Spinal cord (tissue), 10 donors: ENCODE results near the gene FAM89A. TPM values are rescaled to one million over a fixed set of nuclear protein-coding genes. Genes with fewer than 3 reads are reported as not detected.

Experiments used
- DNase-seq, 6 donors: peaks; one replicate each; pipeline versions ENCODE4 v3.0.0 to v3.0.0-alpha.2; 2013 to 2015; ENCODE audit warnings: low spot score in 6 of 6, low read depth in 4 of 6
- H3K27ac ChIP-seq: one replicate; pipeline ENCODE4 v1.5.1; 2013; ENCODE audit warnings: low read depth, low read length, control low read depth
- H3K27me3 ChIP-seq: one replicate; pipeline ENCODE4 v1.6.1; 2013; ENCODE audit warnings: low read length; ENCODE audit not compliant: control insufficient read depth, insufficient read depth
- H3K36me3 ChIP-seq: one replicate; pipeline ENCODE4 v1.6.1; 2013; ENCODE audit warnings: low read length; ENCODE audit not compliant: control insufficient read depth, insufficient read depth
- H3K4me1 ChIP-seq: one replicate; pipeline ENCODE4 v1.6.1; 2013; ENCODE audit warnings: low read length; ENCODE audit not compliant: control insufficient read depth, insufficient read depth
- H3K4me3 ChIP-seq: one replicate; pipeline ENCODE4 v1.5.1; 2013; ENCODE audit warnings: low read depth, low read length, control low read depth
- H3K9me3 ChIP-seq: one replicate; pipeline ENCODE4 v1.6.1; 2013; ENCODE audit warnings: low read length; ENCODE audit not compliant: control insufficient read depth, insufficient read depth
- WGBS: methylation state at CpG from one replicate; pipeline ENCODE4 v1.1.5; 2013; ENCODE audit warnings: missing lambda C conversion rate; ENCODE audit not compliant: insufficient coverage; 5-methylcytosine and 5-hydroxymethylcytosine counted together
- polyA plus RNA-seq, 2 donors: library from polyadenylated mRNA; unstranded; fragments of 120-200 nt; gene quantifications; one replicate each; pipeline ENCODE4 v1.2.1, GENCODE V29; 2013; ENCODE audit not compliant: insufficient read length in 2 of 2
- total RNA-seq, 2 donors: library from RNA; depleted of rRNA in 1 of 2; stranded (reverse); fragments of 120-200 nt in 1 of 2; fragments of >200 nt in 1 of 2; gene quantifications; one replicate each; pipeline versions ENCODE4 v1.2.3 to v1.2.4, GENCODE V29; 2013 to 2014
- donor health status: healthy.

The FAM89A gene
- total and polyA plus RNA-seq, 4 donors, result 12.9 to 28.8 (median 23.5) TPM

- no peak for DNase-seq
- 72% methylated on average over 7 of the region's 14 CpGs for WGBS
These were observed 63.0 kb downstream of the FAM89A start for GRCh38 chr1:230976825-230977747.

DNA sequence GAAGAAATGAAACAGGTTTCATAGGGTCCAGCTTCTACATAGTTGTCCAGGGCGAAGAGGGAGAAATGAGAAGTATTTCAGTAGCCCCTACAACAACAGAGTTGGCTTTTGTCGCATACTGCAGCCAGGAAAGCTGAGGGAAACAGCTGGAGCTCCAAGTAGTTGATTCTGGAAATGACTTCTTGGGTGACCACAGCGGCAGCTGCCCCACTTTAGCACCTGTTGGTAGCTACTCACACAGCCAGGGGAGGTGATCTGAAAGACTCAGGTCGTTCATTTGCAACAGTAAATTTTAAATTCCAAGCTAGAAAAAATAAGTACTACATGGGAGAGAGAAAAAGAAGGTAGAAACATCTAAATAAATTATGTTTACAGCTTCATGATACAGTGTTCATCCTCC lies 63.7 kb downstream of the FAM89A start:
- no peaks in the 10 kb centered on the region for H3K9me3 ChIP-seq
- H3K36me3 ChIP-seq, result peaks cover 11% of the 10 kb centered on the region
- H3K27me3 ChIP-seq, result no peaks in the 10 kb centered on the region
- no peak overlapping the region for H3K4me3 ChIP-seq
- H3K4me1 ChIP-seq, result peaks cover 9% of the 10 kb centered on the region
- WGBS, result 93% methylated on average over 3 of the region's 4 CpGs
- DNase-seq, result no peak
- no peak overlapping the region for H3K27ac ChIP-seq

More at GRCh38 chr1:230976825-230977747, 63.0 kb downstream of the FAM89A start:
- H3K4me1 ChIP-seq, result peaks cover 9% of the 10 kb centered on the region
- peak overlapping the region; percentile 51 for H3K4me3 ChIP-seq
- peaks cover 11% of the 10 kb centered on the region for H3K36me3 ChIP-seq
- H3K27ac ChIP-seq, result no peak overlapping the region
- H3K27me3 ChIP-seq, result no peaks in the 10 kb centered on the region
- H3K9me3 ChIP-seq, result no peaks in the 10 kb centered on the region

DNA sequence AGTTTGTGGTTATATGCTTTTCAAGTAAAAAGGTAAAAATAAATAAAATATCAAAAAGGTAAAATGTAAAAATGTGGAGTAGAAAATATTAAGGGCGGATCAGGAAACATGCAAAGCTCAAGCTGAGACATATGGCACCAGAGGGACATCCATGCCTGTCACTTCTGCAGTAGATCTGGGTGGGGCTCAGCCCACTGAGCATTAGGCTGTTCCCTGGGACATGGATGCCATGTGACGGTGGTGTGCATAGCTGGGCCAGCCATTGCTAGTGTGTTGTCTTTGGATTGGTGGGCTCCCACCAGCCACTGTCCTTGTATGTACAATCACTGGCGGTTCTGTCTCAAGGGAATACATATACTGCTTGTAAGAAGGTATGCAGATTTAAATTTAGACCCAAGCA lies 64.4 kb downstream of the FAM89A start:
- H3K27me3 ChIP-seq, result no peaks in the 10 kb centered on the region
- peaks cover 9% of the 10 kb centered on the region for H3K4me1 ChIP-seq
- no peaks in the 10 kb centered on the region for H3K9me3 ChIP-seq
- no peak overlapping the region for H3K4me3 ChIP-seq
- 100% methylated on average over 1 of the region's 3 CpGs for WGBS
- no peak for DNase-seq
- H3K27ac ChIP-seq, result no peak overlapping the region
- peaks cover 11% of the 10 kb centered on the region for H3K36me3 ChIP-seq

DNA sequence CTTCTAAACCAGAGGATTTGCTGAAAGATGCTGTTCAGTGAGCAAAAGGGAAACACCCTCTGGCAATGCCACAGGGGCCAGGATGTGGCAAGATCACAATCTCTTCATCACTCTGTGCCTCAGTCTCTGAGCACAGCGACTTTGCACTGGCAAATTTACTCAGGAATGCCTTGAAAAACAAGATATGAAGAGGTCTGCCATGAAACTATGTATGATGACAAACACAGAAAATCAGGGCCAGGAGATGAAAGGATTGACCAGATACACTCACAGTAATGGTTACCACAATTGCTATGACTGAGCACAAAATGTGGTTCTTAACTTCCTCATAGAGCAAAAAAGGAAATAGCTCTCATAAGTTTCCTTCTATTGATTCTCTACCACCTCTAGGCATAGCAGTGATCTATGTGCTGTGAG lies 67.2 kb downstream of the FAM89A start:
- no peak for DNase-seq
- no peaks in the 10 kb centered on the region for H3K9me3 ChIP-seq
- peaks cover 5% of the 10 kb centered on the region for H3K4me1 ChIP-seq
- WGBS, result 100% methylated on average over 1 of the region's 1 CpG
- H3K36me3 ChIP-seq, result peaks cover 11% of the 10 kb centered on the region
- no peaks in the 10 kb centered on the region for H3K27me3 ChIP-seq
- no peak overlapping the region for H3K27ac ChIP-seq
- H3K4me3 ChIP-seq, result no peak overlapping the region

GRCh38 chr1:230971771-230972170 lies 68.3 kb downstream of the FAM89A start:
- peak in 1 of 6 donors; percentile 7 for DNase-seq
- no peak overlapping the region for H3K27ac ChIP-seq
- no peaks in the 10 kb centered on the region for H3K27me3 ChIP-seq

GRCh38 chr1:230970432-230970831 lies 69.6 kb downstream of the FAM89A start:
- H3K36me3 ChIP-seq, result peaks cover 4% of the 10 kb centered on the region
- no peaks in the 10 kb centered on the region for H3K9me3 ChIP-seq
- 100% methylated on average over 1 of the region's 5 CpGs for WGBS
- no peak overlapping the region for H3K27ac ChIP-seq
- no peak for DNase-seq
- H3K27me3 ChIP-seq, result no peaks in the 10 kb centered on the region
- H3K4me3 ChIP-seq, result no peak overlapping the region
- no peaks in the 10 kb centered on the region for H3K4me1 ChIP-seq

More at GRCh38 chr1:230971771-230972170, 68.3 kb downstream of the FAM89A start:
- Histone ChIP-seq H3K4me1 (no peaks in the 10 kb centered on the region), H3K9me3 (no peaks in the 10 kb centered on the region), H3K4me3 (no peak overlapping the region), H3K36me3 (peaks cover 11% of the 10 kb centered on the region)

Other genes starting within 250 kb of the FAM89A start
- gene C1orf198, start 171.7 kb downstream of the FAM89A start, total RNA-seq, result 10 to 100 TPM; 51.1 to 96.1 TPM
- 10 to 100 TPM; 75.2 to 80.7 TPM for gene C1orf198, start 171.7 kb downstream of the FAM89A start, polyA plus RNA-seq
- gene TTC13, start 61.4 kb downstream of the FAM89A start, total RNA-seq, result 10 to 100 TPM; 23.5 to 48.3 TPM
- gene TTC13, start 61.4 kb downstream of the FAM89A start, polyA plus RNA-seq, result 10 to 100 TPM; 34.0 to 36.2 TPM
- gene ARV1, start 61.2 kb downstream of the FAM89A start, total RNA-seq, result 10 to 100 TPM; 24.1 to 28.7 TPM
- 10 to 100 TPM; 34.8 to 40.4 TPM for gene ARV1, start 61.2 kb downstream of the FAM89A start, polyA plus RNA-seq
- 10 to 100 TPM in 1 of 2 donors, 1 to 10 TPM in 1; 5.2 to 13.8 TPM for gene TRIM67, start 121.8 kb upstream of the FAM89A start, total RNA-seq
- gene TRIM67, start 121.8 kb upstream of the FAM89A start, polyA plus RNA-seq, result 10 to 100 TPM; 33.9 to 37.2 TPM
- gene GNPAT, start 201.0 kb upstream of the FAM89A start, total RNA-seq, result 10 to 100 TPM; 51.4 to 66.4 TPM
- gene GNPAT, start 201.0 kb upstream of the FAM89A start, polyA plus RNA-seq, result 10 to 100 TPM; 62.1 to 64.2 TPM